ENCODE measurements around the gene MICALL2.

Gene MICALL2

GRCh38 chr7:1496531-1497292 is 37.4 kb upstream of the MICALL2 start:
- DNase-seq (ENCODE audit: low read depth): no peak
- TF ChIP-seq CTCF (conservative IDR thresholded peaks at IDR 0.05; ENCODE audit: low read depth, low read length): no peak
- H3K4me3 ChIP-seq (ENCODE audit: low read length): no peak overlapping the region

GRCh38 chr7:1495564-1496242 is 36.4 kb upstream of the MICALL2 start:
- no peak for DNase-seq (ENCODE audit: low read depth)
- H3K4me3 ChIP-seq (ENCODE audit: low read length): no peak overlapping the region
- TF ChIP-seq CTCF (conservative IDR thresholded peaks at IDR 0.05; ENCODE audit: low read depth, low read length): no peak

GRCh38 chr7:1494866-1495563 is 35.7 kb upstream of the MICALL2 start:
- TF ChIP-seq CTCF (conservative IDR thresholded peaks at IDR 0.05; ENCODE audit: low read depth, low read length): no peak
- DNase-seq (ENCODE audit: low read depth): no peak
- no peak overlapping the region for H3K4me3 ChIP-seq (ENCODE audit: low read length)

- H3K4me3 ChIP-seq (ENCODE audit: low read length): no peak overlapping the region
- TF ChIP-seq CTCF (conservative IDR thresholded peaks at IDR 0.05; ENCODE audit: low read depth, low read length): no peak
- no peak for DNase-seq (ENCODE audit: low read depth)
These were observed 35.2 kb upstream of the MICALL2 start for GRCh38 chr7:1494447-1494846.

GRCh38 chr7:1493571-1493970 is 34.3 kb upstream of the MICALL2 start:
- no peak for DNase-seq (ENCODE audit: low read depth)
- no peak for TF ChIP-seq CTCF (conservative IDR thresholded peaks at IDR 0.05; ENCODE audit: low read depth, low read length)
- no peak overlapping the region for H3K4me3 ChIP-seq (ENCODE audit: low read length)

GRCh38 chr7:1493129-1493528 is 33.9 kb upstream of the MICALL2 start:
- H3K4me3 ChIP-seq (ENCODE audit: low read length): no peak overlapping the region
- DNase-seq (ENCODE audit: low read depth): no peak
- no peak for TF ChIP-seq CTCF (conservative IDR thresholded peaks at IDR 0.05; ENCODE audit: low read depth, low read length)
